Jurkat, Clone E6-1 (cell line): Measurements from ENCODE around the gene KCNN1.
"Not testable (repeated sequence)": the region's sequence is repeated elsewhere in the genome, so short reads cannot be mapped to it uniquely, and the experiment has no call there.

Experiments
- DNase-seq: peaks from one replicate; pipeline ENCODE4 v3.0.0-alpha.2; 2011; ENCODE audit warnings: low read depth, low spot score
- H3K4me3 ChIP-seq: 2 replicates; pipeline ENCODE4 v1.5.1; 2011; ENCODE audit warnings: mild to moderate bottlenecking, low read length, control low read depth, moderate library complexity

The KCNN1 gene

DNA sequence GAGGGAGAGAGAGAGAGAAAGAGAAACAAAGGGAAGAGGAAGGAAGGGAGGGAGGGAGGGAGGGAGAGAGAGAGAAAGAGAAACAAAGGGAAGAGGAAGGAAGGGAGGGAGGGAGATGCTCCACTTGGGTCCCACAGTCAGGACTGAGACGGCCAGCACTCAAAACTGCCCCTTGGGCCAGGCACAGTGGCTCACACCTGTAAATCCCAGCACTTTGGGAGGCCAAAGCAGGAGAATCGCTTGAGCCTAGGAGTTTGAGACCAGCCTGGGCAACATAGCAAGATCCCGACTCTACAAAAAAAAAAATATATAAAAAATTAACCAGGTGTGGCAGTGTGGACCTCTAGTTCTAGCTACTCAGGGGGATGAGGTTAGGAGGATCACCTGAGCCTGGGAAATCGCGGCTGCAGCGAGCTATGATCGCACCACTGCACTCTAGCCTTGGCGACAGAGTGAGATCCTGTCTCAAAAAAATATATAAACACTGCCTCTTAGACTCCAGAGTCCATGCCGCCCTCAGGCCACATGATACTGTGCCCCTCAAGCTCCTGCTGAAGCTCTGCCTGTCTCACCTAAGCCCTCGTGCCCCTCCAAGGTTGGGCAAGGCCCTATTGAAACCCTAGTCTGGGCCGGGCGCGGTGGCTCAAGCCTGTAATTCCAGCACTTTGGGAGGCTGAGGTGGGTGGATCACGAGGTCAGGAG is 49.5 kb downstream of the KCNN1 start:
- no peak for DNase-seq
- H3K4me3 ChIP-seq, result no peak overlapping the region

DNA sequence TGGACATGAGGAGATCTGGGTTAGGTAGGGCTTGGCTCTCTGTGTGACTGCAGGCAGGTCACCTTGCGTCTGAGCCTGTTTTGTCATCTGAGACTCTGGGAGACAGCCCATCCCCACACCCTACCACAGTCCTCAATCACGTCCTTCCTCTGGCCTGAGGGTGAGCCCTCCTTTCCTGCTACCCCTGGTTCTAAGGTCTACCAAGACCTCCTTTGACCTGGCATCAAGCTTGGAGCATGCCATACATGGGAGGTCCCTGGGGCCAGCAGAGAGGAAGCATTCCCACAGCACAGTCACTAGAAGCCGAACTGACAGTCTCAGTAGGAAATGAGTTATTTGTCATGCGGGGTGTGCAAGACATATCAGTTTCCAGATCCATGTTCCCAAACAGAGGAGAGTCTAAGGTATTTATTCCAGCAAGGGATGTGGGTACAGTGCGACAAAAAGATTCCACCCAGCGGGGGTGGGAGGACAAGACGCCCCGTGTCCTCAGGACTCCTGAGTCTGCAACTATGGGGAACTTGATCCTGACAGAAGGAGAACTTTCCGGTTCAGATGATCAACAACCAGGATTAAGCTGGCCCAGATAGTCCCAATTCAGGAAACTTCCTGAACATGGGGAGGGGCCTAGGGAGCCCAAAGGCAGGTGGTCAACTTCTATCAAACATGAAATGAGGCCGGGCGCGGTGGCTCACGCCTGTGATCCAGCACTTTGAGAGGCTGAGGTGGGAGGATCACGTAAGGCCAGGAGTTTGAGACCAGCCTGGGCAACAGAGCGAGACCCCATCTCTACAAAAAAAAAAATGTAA is 50.6 kb downstream of the KCNN1 start:
- no peak overlapping the region for H3K4me3 ChIP-seq
- no peak for DNase-seq

- H3K4me3 ChIP-seq, result no peak overlapping the region
- no peak for DNase-seq
Measured at GRCh38 chr19:18020212-18021085, 53.5 kb downstream of the KCNN1 start.

- H3K4me3 ChIP-seq, result no peak overlapping the region
- no peak for DNase-seq
Measured at GRCh38 chr19:18021121-18021755, 54.3 kb downstream of the KCNN1 start.

- peak overlapping the region; percentile 44 for H3K4me3 ChIP-seq
- DNase-seq, result peak; percentile 81
Measured at GRCh38 chr19:18023622-18024251, 56.8 kb downstream of the KCNN1 start.

GRCh38 chr19:18027151-18027550 is 60.2 kb downstream of the KCNN1 start:
- H3K4me3 ChIP-seq, result no peak overlapping the region
- no peak for DNase-seq

DNA sequence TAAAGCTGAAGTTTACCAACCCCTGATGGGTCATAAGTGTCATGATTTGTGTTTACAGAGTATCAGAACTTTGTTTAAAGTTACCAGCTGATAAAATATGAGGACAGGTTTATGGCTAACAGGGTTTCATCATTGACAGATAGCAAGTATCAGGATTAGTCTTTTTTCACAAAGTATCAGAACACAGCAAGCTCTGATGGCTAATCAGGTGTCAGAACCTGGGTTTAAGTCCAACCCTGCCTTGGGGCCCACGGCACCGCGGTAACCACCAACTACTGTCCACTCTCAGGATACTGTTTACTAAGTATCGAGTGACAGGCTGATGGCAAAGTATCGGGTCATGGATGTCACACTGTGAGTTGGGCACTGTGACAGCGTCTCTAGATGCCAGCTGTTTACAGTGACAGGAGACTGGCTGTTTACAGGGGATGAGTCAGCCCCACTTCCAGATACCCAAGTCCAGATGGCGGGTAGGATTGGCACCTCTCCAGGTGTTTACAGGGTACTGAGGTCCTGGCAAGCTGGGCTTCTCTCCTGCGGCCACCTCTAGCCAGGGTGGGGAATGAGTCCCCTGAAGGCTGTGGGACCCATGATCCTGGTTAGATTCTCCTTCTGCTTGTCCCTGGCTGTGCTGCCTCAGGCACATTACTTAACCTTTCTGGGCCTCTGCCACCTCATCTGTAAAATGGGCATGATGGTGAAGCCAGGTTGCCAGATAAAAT is 62.9 kb downstream of the KCNN1 start:
- no peak overlapping the region for H3K4me3 ChIP-seq
- no peak for DNase-seq

DNA sequence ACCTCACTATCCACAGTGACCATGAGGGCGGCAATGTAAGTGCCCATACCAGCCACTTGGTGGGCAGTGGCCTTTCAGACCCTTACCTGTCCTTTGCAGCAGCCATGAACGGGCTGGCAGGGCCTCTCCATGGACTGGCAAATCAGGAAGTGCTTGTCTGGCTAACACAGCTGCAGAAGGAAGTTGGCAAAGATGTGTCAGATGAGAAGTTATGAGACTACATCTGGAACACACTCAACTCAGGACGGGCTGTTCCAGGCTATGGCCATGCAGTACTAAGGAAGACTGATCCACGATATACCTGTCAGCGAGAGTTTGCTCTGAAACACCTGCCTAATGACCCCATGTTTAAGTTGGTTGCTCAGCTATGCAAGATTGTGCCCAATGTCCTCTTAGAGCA is 64.5 kb downstream of the KCNN1 start:
- DNase-seq, H3K4me3 ChIP-seq: not testable (repeated sequence)

DNA sequence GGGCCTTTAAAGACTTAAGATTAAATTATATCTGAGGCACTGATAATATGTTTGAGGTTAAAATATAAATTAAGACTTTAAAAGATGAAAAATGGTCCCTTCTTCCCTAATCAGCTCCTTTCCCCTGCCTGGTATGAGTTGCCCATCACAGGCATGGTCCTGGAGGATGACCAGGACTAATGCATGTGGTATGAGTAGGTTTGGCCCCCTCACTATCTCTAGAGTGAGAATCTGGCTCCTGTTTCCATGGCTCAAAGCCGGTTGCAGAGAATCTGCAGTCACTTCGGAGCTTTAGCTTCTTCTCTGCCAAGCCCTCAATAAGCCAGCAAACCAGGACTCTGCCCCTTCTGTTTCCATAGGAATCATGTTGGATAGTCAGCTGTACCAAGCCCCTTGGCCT is 65.2 kb downstream of the KCNN1 start:
- not testable (repeated sequence) for H3K4me3 ChIP-seq, DNase-seq

DNA sequence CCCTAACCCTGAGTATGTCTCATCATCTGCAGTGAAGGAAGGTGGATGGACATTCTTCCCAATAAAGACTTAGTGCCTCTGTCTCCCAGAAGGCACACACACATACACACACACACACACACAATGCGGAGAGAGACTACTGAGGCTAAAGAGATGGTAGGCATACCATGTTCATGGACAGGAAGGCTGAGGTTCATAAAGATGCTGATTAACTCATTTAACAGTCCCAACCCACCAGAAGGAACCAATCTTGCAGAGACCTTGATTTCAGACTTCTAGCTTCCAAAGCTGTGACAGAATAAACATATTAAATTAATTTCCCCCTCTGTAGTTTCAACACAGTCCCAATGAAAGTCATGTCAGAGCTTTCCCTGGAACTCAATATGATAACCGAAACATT is 74.1 kb downstream of the KCNN1 start:
- no peak for DNase-seq
- no peak overlapping the region for H3K4me3 ChIP-seq

- H3K4me3 ChIP-seq, result no peak overlapping the region
- no peak for DNase-seq
Measured at GRCh38 chr19:18043676-18044075, 76.8 kb downstream of the KCNN1 start.

- H3K4me3 ChIP-seq, result peak overlapping the region; percentile 42
- peak; percentile 68 for DNase-seq
Measured at GRCh38 chr19:18044825-18045304, 78.0 kb downstream of the KCNN1 start.

GRCh38 chr19:18045307-18046050 is 78.6 kb downstream of the KCNN1 start:
- H3K4me3 ChIP-seq, result peak overlapping the region; percentile 42
- no peak for DNase-seq

DNA sequence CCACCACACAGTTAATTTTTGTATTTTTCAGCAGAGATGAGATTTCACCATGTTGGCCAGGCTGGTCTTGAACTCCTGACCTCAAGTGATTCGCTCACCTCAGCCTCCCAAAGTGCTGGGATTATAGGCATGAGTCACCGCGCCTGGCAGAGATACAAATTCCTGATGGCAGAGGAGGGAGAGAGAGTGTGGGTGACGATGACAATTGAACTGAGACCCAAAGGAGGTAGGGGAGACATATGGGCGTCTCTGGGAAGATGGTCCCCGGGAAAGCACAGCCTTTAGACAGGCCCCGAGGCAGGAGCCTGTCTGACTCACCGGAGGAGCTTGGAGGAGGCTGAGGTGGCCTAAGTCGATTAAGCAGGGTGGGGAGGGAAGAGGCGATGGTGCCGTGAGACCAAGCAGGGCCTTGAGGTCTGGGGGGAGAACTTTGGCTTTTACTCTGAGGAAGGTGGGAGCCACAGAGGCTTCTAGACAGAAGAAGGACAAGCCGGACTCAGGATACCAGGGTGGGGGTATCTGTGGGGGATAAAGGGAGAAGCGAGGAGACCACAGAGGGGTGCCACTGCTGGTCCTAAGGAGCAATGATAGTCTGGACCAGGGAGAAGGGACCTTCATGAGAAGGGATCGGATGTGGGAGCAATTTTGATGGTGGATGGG is 79.3 kb downstream of the KCNN1 start:
- no peak for DNase-seq
- H3K4me3 ChIP-seq, result no peak overlapping the region

DNA sequence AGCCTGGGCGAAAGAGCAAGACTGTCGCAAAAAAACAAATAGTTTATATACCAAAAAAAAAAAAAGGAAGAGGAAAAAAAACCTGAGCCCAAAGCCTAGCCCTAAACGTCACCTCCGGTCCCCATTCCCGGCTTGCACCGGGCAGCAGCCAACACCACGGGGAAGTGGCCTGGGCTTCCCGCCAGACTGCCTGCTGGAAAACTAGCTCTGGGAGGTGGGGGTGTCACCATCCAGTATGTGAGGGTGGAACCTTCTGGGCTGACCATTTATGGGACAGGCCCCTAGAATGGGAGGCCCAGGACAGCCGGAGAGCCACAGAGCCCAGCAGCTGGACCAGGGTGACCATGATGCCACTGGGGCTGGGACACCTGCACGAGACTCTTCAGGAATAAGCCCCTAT is 82.5 kb downstream of the KCNN1 start:
- H3K4me3 ChIP-seq, result no peak overlapping the region
- DNase-seq, result no peak
